Trophoblast cell (in vitro differentiated cells and primary cell): ENCODE measurements around the gene SPRR1A.

ENCODE experiments used
- DNase-seq, 2 donors: peaks; one replicate each; pipeline ENCODE4 v3.0.0-alpha.2; 2016
- H2AFZ ChIP-seq: 2 replicates; pipeline ENCODE4 v1.6.1; 2013; ENCODE audit warnings: low read length, moderate library complexity, mild to moderate bottlenecking; ENCODE audit not compliant: insufficient read depth, poor library complexity
- H2AK5ac ChIP-seq: 2 replicates; pipeline ENCODE4 v1.6.1; 2013; ENCODE audit warnings: mild to moderate bottlenecking, low read length
- H2BK120ac ChIP-seq: 2 replicates; pipeline ENCODE4 v1.6.1; 2013; ENCODE audit warnings: low read length, mild to moderate bottlenecking, moderate library complexity; ENCODE audit not compliant: insufficient read depth, poor library complexity
- H2BK12ac ChIP-seq: 2 replicates; pipeline ENCODE4 v1.6.1; 2013; ENCODE audit warnings: mild to moderate bottlenecking, low read length, moderate library complexity
- H2BK5ac ChIP-seq: 2 replicates; pipeline ENCODE4 v1.6.1; 2013; ENCODE audit warnings: low read length, low read depth, moderate library complexity, mild to moderate bottlenecking; ENCODE audit not compliant: poor library complexity
- H3K14ac ChIP-seq: 2 replicates; pipeline ENCODE4 v1.6.1; 2013; ENCODE audit warnings: mild to moderate bottlenecking, low read length
- H3K18ac ChIP-seq: 2 replicates; pipeline ENCODE4 v1.6.1; 2013; ENCODE audit warnings: mild to moderate bottlenecking, low read length
- H3K23ac ChIP-seq: 2 replicates; pipeline ENCODE4 v1.6.1; 2013; ENCODE audit warnings: low read length
- H3K27ac ChIP-seq: 2 replicates; pipeline ENCODE4 v1.5.1; 2013; ENCODE audit warnings: low read depth, mild to moderate bottlenecking, inconsistent platforms, low read length, moderate library complexity
- H3K27me3 ChIP-seq: 2 replicates; pipeline ENCODE4 v1.6.1; 2013; ENCODE audit warnings: inconsistent platforms, mild to moderate bottlenecking, low read length, moderate library complexity; ENCODE audit not compliant: insufficient read depth
- H3K36me3 ChIP-seq, 2 experiments: 1 replicate in 1 of 2; 2 replicates in 1 of 2; pipeline ENCODE4 v1.6.1; 2013; ENCODE audit warnings: low read length in 2 of 2, mild to moderate bottlenecking in 2 of 2, moderate library complexity in 1 of 2; ENCODE audit not compliant: insufficient read depth in 2 of 2, control insufficient read depth in 1 of 2
- H3K4ac ChIP-seq: 2 replicates; pipeline ENCODE4 v1.6.1; 2013; ENCODE audit warnings: low read depth, mild to moderate bottlenecking, low read length, moderate library complexity
- H3K4me1 ChIP-seq, 2 experiments: 1 replicate in 1 of 2; 2 replicates in 1 of 2; pipeline ENCODE4 v1.6.1; 2013; ENCODE audit warnings: low read length in 2 of 2, mild to moderate bottlenecking in 2 of 2, moderate library complexity in 1 of 2; ENCODE audit not compliant: insufficient read depth in 2 of 2, control insufficient read depth in 1 of 2
- H3K4me2 ChIP-seq: 2 replicates; pipeline ENCODE4 v1.6.1; 2013; ENCODE audit warnings: inconsistent platforms, mild to moderate bottlenecking, low read length, moderate library complexity
- H3K4me3 ChIP-seq: 2 replicates; pipeline ENCODE4 v1.5.1; 2013; ENCODE audit warnings: mild to moderate bottlenecking, low read depth, low read length, inconsistent platforms
- H3K79me1 ChIP-seq: one replicate; pipeline ENCODE4 v1.6.1; 2013; ENCODE audit warnings: low read length
- H3K79me2 ChIP-seq: 2 replicates; pipeline ENCODE4 v1.6.1; 2013; ENCODE audit warnings: low read length, mild to moderate bottlenecking; ENCODE audit not compliant: control insufficient read depth, insufficient read depth, poor library complexity
- H3K9ac ChIP-seq: 2 replicates; pipeline ENCODE4 v1.6.1; 2013; ENCODE audit warnings: mild to moderate bottlenecking, low read length
- H3K9me3 ChIP-seq: 2 replicates; pipeline ENCODE4 v1.6.1; 2013; ENCODE audit warnings: low read depth, mild to moderate bottlenecking, control low read depth, inconsistent platforms, low read length; ENCODE audit not compliant: insufficient read depth
- H4K12ac ChIP-seq: 2 replicates; pipeline ENCODE4 v1.6.1; 2013; ENCODE audit warnings: low read depth, mild to moderate bottlenecking, low read length, moderate library complexity
- H4K8ac ChIP-seq: 2 replicates; pipeline ENCODE4 v1.6.1; 2013; ENCODE audit warnings: low read depth, mild to moderate bottlenecking, low read length, moderate library complexity
- H4K91ac ChIP-seq: one replicate; pipeline ENCODE4 v1.6.1; 2013; ENCODE audit warnings: low read depth, mild to moderate bottlenecking, low read length, moderate library complexity
- WGBS: extraction: QIAGEN DNeasy Blood & Tissue Kit; methylation state at CpG from one replicate; pipeline ENCODE4 v1.1.7; 2013; ENCODE audit warnings: missing lambda C conversion rate; ENCODE audit not compliant: insufficient read length, insufficient coverage; ENCODE audit errors: extremely low coverage; 5-methylcytosine and 5-hydroxymethylcytosine counted together

Gene SPRR1A

DNA sequence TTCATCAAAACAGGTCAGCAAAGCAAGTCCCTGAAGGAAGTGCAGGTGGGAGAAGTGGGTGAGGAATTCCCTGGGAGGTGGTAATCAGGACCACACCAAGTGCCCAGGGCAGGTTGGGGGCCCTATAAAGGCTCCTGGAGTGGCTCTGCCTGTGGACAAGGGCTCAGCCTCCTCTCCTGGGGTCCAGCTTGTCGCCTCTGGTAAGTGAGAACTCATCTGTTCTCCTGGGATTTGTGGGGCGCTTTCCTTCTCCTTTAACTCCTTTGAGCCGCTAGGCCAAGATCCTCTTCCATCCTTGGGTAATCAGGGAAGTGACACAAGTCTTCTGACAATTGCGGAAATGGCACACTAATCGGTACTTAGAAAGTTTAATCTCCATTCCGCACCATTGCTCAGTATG lies 13.4 kb upstream of the SPRR1A start, which contains the start of gene SPRR4:
SPRR4 (plus strand) TSS at position 154 of the 400 bp plus-strand sequence. CDS start 1,243 bp downstream, outside the sequence.
- no peak within 1 kb of the TSS for H2BK5ac ChIP-seq
- no peaks in the 10 kb centered on the region for H3K4me1 ChIP-seq
- no peak within 1 kb of the TSS for H2AFZ ChIP-seq
- DNase-seq, result no peak
- H2BK120ac ChIP-seq, result no peak within 1 kb of the TSS
- no peak within 1 kb of the TSS for H3K4me2 ChIP-seq
- H2AK5ac ChIP-seq, result no peak within 1 kb of the TSS
- H3K23ac ChIP-seq, result no peak within 1 kb of the TSS
- H3K36me3 ChIP-seq, result no peaks in the 10 kb centered on the region
- no peaks in the 10 kb centered on the region for H3K27me3 ChIP-seq
- H4K12ac ChIP-seq, result no peak within 1 kb of the TSS
- H3K18ac ChIP-seq, result no peak within 1 kb of the TSS
- WGBS, result no CpG with 5 or more reads among the region's 6 CpGs
- H3K79me1 ChIP-seq, result no peaks in the 10 kb centered on the region
- no peak within 1 kb of the TSS for H4K91ac ChIP-seq
- H3K79me2 ChIP-seq, result no peaks in the 10 kb centered on the region
- no peak within 1 kb of the TSS for H2BK12ac ChIP-seq
- no peak within 1 kb of the TSS for H4K8ac ChIP-seq
- H3K27ac ChIP-seq, result no peak within 1 kb of the TSS
- no peak within 1 kb of the TSS for H3K9ac ChIP-seq
- no peak within 1 kb of the TSS for H3K4ac ChIP-seq
- H3K4me3 ChIP-seq, result no peak within 1 kb of the TSS
- no peak within 1 kb of the TSS for H3K14ac ChIP-seq
- peaks cover 4% of the 10 kb centered on the region for H3K9me3 ChIP-seq

DNA sequence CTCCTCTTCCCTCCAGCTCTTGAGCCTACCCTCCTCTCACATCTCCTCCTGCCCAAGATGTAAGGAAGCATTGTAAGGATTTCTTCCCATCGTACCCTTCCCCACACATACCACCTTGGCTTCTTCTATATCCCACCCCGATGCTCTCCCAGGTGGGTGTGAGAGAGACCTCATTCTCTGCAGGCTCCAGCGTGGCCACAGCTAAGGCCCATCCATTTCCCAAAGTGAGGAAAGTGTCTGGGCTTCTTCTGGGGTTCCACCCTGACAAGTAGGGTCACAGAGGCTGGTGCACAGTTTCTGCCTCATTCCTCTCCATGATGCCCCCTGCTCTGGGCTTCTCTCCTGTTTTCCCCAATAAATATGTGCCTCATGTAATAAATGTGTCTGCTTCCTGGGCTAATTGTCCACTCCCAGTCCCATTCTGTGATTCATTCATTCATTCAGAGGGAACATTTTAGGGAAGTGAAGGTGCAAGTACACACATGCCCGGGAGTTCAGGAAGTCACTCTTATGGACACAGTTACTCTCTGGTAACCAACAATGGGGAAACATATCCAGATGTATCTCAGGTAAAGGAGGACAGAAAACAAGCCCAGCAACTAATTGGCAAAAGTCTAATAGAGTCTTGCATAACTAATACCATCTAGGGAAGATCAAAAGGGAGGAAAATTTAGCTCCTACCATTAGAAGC lies 11.5 kb upstream of the SPRR1A start:
- no peaks in the 10 kb centered on the region for H3K36me3 ChIP-seq
- peaks cover 3% of the 10 kb centered on the region for H3K9me3 ChIP-seq
- no peaks in the 10 kb centered on the region for H3K4me1 ChIP-seq
- H3K4me3 ChIP-seq, result no peak overlapping the region
- no peaks in the 10 kb centered on the region for H3K79me2 ChIP-seq
- no peak overlapping the region for H2BK5ac ChIP-seq
- no peak overlapping the region for H2AFZ ChIP-seq
- H4K8ac ChIP-seq, result no peak overlapping the region
- DNase-seq, result no peak
- H4K91ac ChIP-seq, result no peak overlapping the region
- H3K27ac ChIP-seq, result no peak overlapping the region
- no peak overlapping the region for H3K4me2 ChIP-seq
- no peak overlapping the region for H2AK5ac ChIP-seq
- H3K27me3 ChIP-seq, result no peaks in the 10 kb centered on the region
- WGBS, result no CpG with 5 or more reads among the region's 4 CpGs
- no peaks in the 10 kb centered on the region for H3K79me1 ChIP-seq
- no peak overlapping the region for H3K18ac ChIP-seq
- H3K23ac ChIP-seq, result no peak overlapping the region
- no peak overlapping the region for H3K14ac ChIP-seq
- H3K4ac ChIP-seq, result no peak overlapping the region
- H3K9ac ChIP-seq, result no peak overlapping the region
- no peak overlapping the region for H2BK12ac ChIP-seq
- no peak overlapping the region for H4K12ac ChIP-seq
- H2BK120ac ChIP-seq, result no peak overlapping the region

DNA sequence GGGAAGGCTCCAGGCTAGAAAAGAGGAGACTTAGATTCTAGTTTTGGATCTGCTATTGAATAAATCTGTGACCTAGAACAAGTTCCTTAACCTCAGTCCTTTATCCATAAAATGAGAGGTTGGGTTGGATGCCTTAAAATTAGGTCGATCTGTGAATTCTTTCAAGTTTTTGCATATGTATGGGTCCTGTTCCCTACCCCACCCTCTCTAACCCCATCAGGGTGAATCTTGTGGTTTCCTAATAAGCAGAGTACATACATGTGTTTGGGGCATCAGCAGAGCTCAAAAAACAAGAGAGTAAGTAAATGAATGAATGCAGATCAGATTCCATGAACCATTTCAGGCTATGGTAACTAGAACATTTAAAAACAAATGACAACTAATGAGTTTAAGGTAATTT lies 7.2 kb upstream of the SPRR1A start:
- Histone ChIP-seq H3K79me2 (no peaks in the 10 kb centered on the region), H2AFZ (no peak overlapping the region), H3K4me1 (no peaks in the 10 kb centered on the region), H3K27ac (no peak overlapping the region), H2AK5ac (no peak overlapping the region), H4K12ac (no peak overlapping the region), H4K91ac (no peak overlapping the region), H4K8ac (no peak overlapping the region), H3K4me2 (no peak overlapping the region), H3K23ac (no peak overlapping the region), H3K4me3 (no peak overlapping the region), H3K9me3 (peaks cover 2% of the 10 kb centered on the region), H3K36me3 (no peaks in the 10 kb centered on the region), H2BK5ac (no peak overlapping the region), H3K79me1 (no peaks in the 10 kb centered on the region), H3K4ac (no peak overlapping the region), H3K9ac (no peak overlapping the region), H3K18ac (no peak overlapping the region), H3K14ac (no peak overlapping the region), H3K27me3 (no peaks in the 10 kb centered on the region), H2BK120ac (no peak overlapping the region), H2BK12ac (no peak overlapping the region)
- DNase-seq, result no peak
- no CpG with 5 or more reads among the region's 1 CpG for WGBS

DNA sequence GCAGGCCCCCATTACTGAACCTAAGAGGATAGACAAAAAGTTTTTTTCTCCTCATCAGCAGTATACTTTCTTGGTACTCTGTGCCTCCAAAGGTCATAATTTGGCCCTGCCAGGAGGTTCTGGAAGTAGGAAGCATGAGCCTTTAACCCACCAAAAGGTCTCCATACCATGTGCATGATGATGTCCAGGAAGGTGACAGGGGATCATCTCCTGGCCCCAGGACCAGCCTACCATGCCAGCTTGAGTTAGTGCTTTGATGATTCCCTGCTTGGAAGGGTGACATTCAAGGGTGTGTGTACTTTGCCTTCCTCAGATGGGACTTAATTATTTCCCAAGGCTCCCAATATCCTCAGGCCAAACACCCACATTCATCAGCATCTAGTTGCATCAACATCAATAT lies 6.3 kb upstream of the SPRR1A start:
- H2BK5ac ChIP-seq, result no peak overlapping the region
- no peaks in the 10 kb centered on the region for H3K4me1 ChIP-seq
- H4K91ac ChIP-seq, result no peak overlapping the region
- H3K27me3 ChIP-seq, result no peaks in the 10 kb centered on the region
- no peak overlapping the region for H2BK12ac ChIP-seq
- H3K9me3 ChIP-seq, result no peaks in the 10 kb centered on the region
- H3K4me3 ChIP-seq, result no peak overlapping the region
- H3K9ac ChIP-seq, result no peak overlapping the region
- H3K4ac ChIP-seq, result no peak overlapping the region
- no peak overlapping the region for H3K27ac ChIP-seq
- H3K23ac ChIP-seq, result peak overlapping the region; percentile 2
- no peak overlapping the region for H4K12ac ChIP-seq
- no peak overlapping the region for H4K8ac ChIP-seq
- DNase-seq, result no peak
- no peak overlapping the region for H3K4me2 ChIP-seq
- H2AK5ac ChIP-seq, result no peak overlapping the region
- H2BK120ac ChIP-seq, result no peak overlapping the region
- H3K79me2 ChIP-seq, result no peaks in the 10 kb centered on the region
- H3K79me1 ChIP-seq, result no peaks in the 10 kb centered on the region
- no peak overlapping the region for H2AFZ ChIP-seq
- no peak overlapping the region for H3K14ac ChIP-seq
- H3K36me3 ChIP-seq, result no peaks in the 10 kb centered on the region
- no peak overlapping the region for H3K18ac ChIP-seq
